B cell (primary cell): ENCODE results near the gene PHC3. TPM values are rescaled to one million over a fixed set of nuclear protein-coding genes. Genes with fewer than 3 reads are reported as not detected.

Experiments
- ATAC-seq: fragments of 200-7000 bp; cut with Tn5 transposase; one replicate; pipeline ENCODE4 v1.10.0; 2021; ENCODE audit warnings: low read depth, mild to moderate bottlenecking, moderate number of reproducible peaks, moderate library complexity
- CTCF ChIA-PET: fragments of 350-600 bp; sonication (Branson Sonifier 250); formaldehyde crosslinking; loops from one replicate; lab custom pipeline; 2021; ENCODE audit warnings: antibody characterized with exemption, inconsistent platforms; lab: Charles Lee
- POLR2A ChIA-PET: fragments of 350-600 bp; sonication (Branson Sonifier 250); formaldehyde crosslinking; loops from one replicate; lab custom pipeline; 2021; ENCODE audit warnings: antibody characterized with exemption; lab: Charles Lee
- DNase-seq: peaks from one replicate; pipeline ENCODE4 v3.0.0; 2013
- H2AFZ ChIP-seq: 2 replicates; pipeline ENCODE4 v1.6.1; 2012; ENCODE audit warnings: mild to moderate bottlenecking, low read depth, low read length; ENCODE audit not compliant: insufficient read depth, poor library complexity, severe bottlenecking
- H3K27ac ChIP-seq, 2 donors: 1 replicate in 1 of 2; 2 replicates in 1 of 2; pipeline ENCODE4 v1.5.1; 2012 to 2013; ENCODE audit warnings: low read length in 2 of 2, mild to moderate bottlenecking in 2 of 2, moderate library complexity in 1 of 2
- H3K27me3 ChIP-seq, 4 experiments: fragments of 200-600 bp in 1 of 4; sonication (generic) in 1 of 4; replicated peaks in 1 of 4; 1 replicate in 2 of 4; 2 replicates in 2 of 4; pipeline versions ENCODE4 v1.6.1 to v1.7.0; 2013 to 2016; ENCODE audit warnings: low read length in 3 of 4, mild to moderate bottlenecking in 2 of 4, mixed read lengths in 1 of 4, moderate library complexity in 1 of 4; ENCODE audit not compliant: insufficient read depth in 4 of 4, control insufficient read depth in 3 of 4; ENCODE audit errors: control extremely low read depth in 1 of 4
- H3K36me3 ChIP-seq, 2 experiments: replicated peaks in 1 of 2; 1 replicate in 1 of 2; 2 replicates in 1 of 2; pipeline versions ENCODE4 v1.6.1 to v1.7.1; 2013; ENCODE audit warnings: low read length in 1 of 2; ENCODE audit not compliant: insufficient read depth in 2 of 2, control insufficient read depth in 1 of 2; ENCODE audit errors: control extremely low read depth in 1 of 2, extremely low read depth in 1 of 2
- H3K4me1 ChIP-seq, 2 donors: fragments of 200-600 bp in 1 of 2; sonication (generic) in 1 of 2; 1 replicate in 1 of 2; 2 replicates in 1 of 2; pipeline versions ENCODE4 v1.5.1 to v1.6.1; 2013 to 2017; ENCODE audit warnings: low read length in 2 of 2; ENCODE audit not compliant: control insufficient read depth in 2 of 2, insufficient read depth in 2 of 2
- H3K4me2 ChIP-seq: replicated peaks from 2 replicates; pipeline ENCODE3; 2012; ENCODE audit warnings: mild to moderate bottlenecking, low read depth, low read length; ENCODE audit not compliant: poor library complexity, severe bottlenecking
- H3K4me3 ChIP-seq, 5 experiments: fragments of 200-600 bp in 1 of 5; sonication (generic) in 1 of 5; 1 replicate in 3 of 5; 2 replicates in 2 of 5; pipeline versions ENCODE4 v1.5.1 to v1.7.0; 2011 to 2016; ENCODE audit warnings: low read length in 4 of 5, mild to moderate bottlenecking in 4 of 5, low read depth in 2 of 5, control low read depth in 1 of 5, moderate library complexity in 1 of 5; ENCODE audit not compliant: insufficient read depth in 1 of 5; ENCODE audit errors: control extremely low read depth in 1 of 5, extremely low read depth in 1 of 5
- H3K79me2 ChIP-seq: fragments of 200-600 bp; sonication (generic); one replicate; pipeline ENCODE4 v1.6.0; 2016; ENCODE audit warnings: low read length; ENCODE audit not compliant: control insufficient read depth, insufficient read depth
- H3K9ac ChIP-seq: fragments of 200-600 bp; sonication (generic); 2 replicates; pipeline ENCODE4 v1.6.1; 2017; ENCODE audit warnings: mild to moderate bottlenecking, low read length, moderate library complexity
- H3K9me3 ChIP-seq, 3 donors: one replicate each; pipeline versions ENCODE4 v1.6.1 to v1.7.1; 2013; ENCODE audit warnings: low read length in 2 of 3; ENCODE audit not compliant: control insufficient read depth in 2 of 3, insufficient read depth in 1 of 3; ENCODE audit errors: control extremely low read depth in 1 of 3
- H4K20me1 ChIP-seq: 2 replicates; pipeline ENCODE4 v1.6.0; 2012; ENCODE audit warnings: mild to moderate bottlenecking, low read length; ENCODE audit not compliant: insufficient read depth, control insufficient read depth, poor library complexity, severe bottlenecking
- H3K27ac Mint-ChIP-seq: one replicate; pipeline ENCODE4 v1.8.0; 2021; ENCODE audit warnings: mixed read lengths
- H3K27me3 Mint-ChIP-seq: one replicate; pipeline ENCODE4 v1.8.0; 2021; ENCODE audit warnings: mixed read lengths
- H3K4me1 Mint-ChIP-seq: one replicate; pipeline ENCODE4 v1.8.0; 2021; ENCODE audit warnings: mixed read lengths
- H3K4me3 Mint-ChIP-seq: one replicate; pipeline ENCODE4 v1.8.0; 2021; ENCODE audit warnings: mixed read lengths
- H3K9me3 Mint-ChIP-seq: one replicate; pipeline ENCODE4 v1.8.0; 2022; ENCODE audit warnings: mixed read lengths; ENCODE audit not compliant: insufficient read depth
- EZH2 ChIP-seq: IDR thresholded peaks from 2 replicates; pipeline ENCODE4 v1.6.1; 2012; ENCODE audit warnings: borderline replicate concordance, low read depth, mild to moderate bottlenecking, moderate library complexity, low read length; ENCODE audit not compliant: insufficient read depth, poor library complexity, severe bottlenecking
- WGBS: methylation state at CpG from one replicate; pipeline ENCODE4 v1.1.5; 2013; ENCODE audit warnings: missing lambda C conversion rate; ENCODE audit not compliant: insufficient coverage; 5-methylcytosine and 5-hydroxymethylcytosine counted together
- intact Hi-C: fragments of 100-400 bp; cut with micrococcal nuclease; formaldehyde crosslinking; loops from one replicate; pipeline ENCODE4 v1.10.0; 2022
- polyA plus RNA-seq: library from polyadenylated mRNA; depleted of rRNA; stranded (reverse); fragments of >200 nt; gene quantifications from 2 replicates; pipeline ENCODE4 v1.2.3, GENCODE V29; 2012
- total RNA-seq, 2 donors: library from RNA; stranded (reverse); fragments of 120-200 nt in 1 of 2; gene quantifications; 1 replicate in 1 of 2; 2 replicates in 1 of 2; pipeline versions ENCODE4 v1.2.3 to v1.2.4, GENCODE V29; 2013 to 2022
- TF ChIP-seq, protein P1 (sequence below): fragments of 200-600 bp; IDR thresholded peaks from one replicate; pipeline ENCODE4 v1.8.0; 2022; ENCODE audit warnings: antibody characterized with exemption, mild to moderate bottlenecking

PHC3 gene
- total and polyA plus RNA-seq, 2 donors (not counting 1 experiment from before 2014, with no cell fraction given): 51.8 to 159 TPM

- TF ChIP-seq, protein P1, sequence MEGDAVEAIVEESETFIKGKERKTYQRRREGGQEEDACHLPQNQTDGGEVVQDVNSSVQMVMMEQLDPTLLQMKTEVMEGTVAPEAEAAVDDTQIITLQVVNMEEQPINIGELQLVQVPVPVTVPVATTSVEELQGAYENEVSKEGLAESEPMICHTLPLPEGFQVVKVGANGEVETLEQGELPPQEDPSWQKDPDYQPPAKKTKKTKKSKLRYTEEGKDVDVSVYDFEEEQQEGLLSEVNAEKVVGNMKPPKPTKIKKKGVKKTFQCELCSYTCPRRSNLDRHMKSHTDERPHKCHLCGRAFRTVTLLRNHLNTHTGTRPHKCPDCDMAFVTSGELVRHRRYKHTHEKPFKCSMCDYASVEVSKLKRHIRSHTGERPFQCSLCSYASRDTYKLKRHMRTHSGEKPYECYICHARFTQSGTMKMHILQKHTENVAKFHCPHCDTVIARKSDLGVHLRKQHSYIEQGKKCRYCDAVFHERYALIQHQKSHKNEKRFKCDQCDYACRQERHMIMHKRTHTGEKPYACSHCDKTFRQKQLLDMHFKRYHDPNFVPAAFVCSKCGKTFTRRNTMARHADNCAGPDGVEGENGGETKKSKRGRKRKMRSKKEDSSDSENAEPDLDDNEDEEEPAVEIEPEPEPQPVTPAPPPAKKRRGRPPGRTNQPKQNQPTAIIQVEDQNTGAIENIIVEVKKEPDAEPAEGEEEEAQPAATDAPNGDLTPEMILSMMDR: no peak
- no peak for TF ChIP-seq EZH2
- no peak overlapping the region for H3K9ac ChIP-seq
- no peaks in the 10 kb centered on the region for H3K9me3 Mint-ChIP-seq
- H3K4me3 Mint-ChIP-seq: no peak overlapping the region
- no peak overlapping the region for H3K27ac ChIP-seq
- H3K4me2 ChIP-seq: no peak overlapping the region
- H2AFZ ChIP-seq: no peak overlapping the region
- CTCF ChIA-PET: no interaction called here
- DNase-seq (no peak), ATAC-seq (no peak)
- no peak overlapping the region for H3K4me3 ChIP-seq
- intact Hi-C loops: no loop called here
- no peaks in the 10 kb centered on the region for H3K27me3 ChIP-seq
- H3K36me3 ChIP-seq: peaks cover 4 to 22% of the 10 kb centered on the region in 2 experiments
- H3K4me1 Mint-ChIP-seq: peaks cover 23% of the 10 kb centered on the region
- no peak overlapping the region for H3K27ac Mint-ChIP-seq
- WGBS: 96% methylated on average over 2 of the region's 4 CpGs
- H3K79me2 ChIP-seq: peaks cover 4% of the 10 kb centered on the region
- no peaks in the 10 kb centered on the region for H3K9me3 ChIP-seq
- no peaks in the 10 kb centered on the region for H3K27me3 Mint-ChIP-seq
- H4K20me1 ChIP-seq: no peaks in the 10 kb centered on the region
- POLR2A ChIA-PET: no interaction called here
- peaks cover 0 to 3% of the 10 kb centered on the region in 2 donors for H3K4me1 ChIP-seq
Observed at GRCh38 chr3:170080605-170081004, 100.9 kb downstream of the PHC3 start.

- H3K4me1 Mint-ChIP-seq: peaks cover 22% of the 10 kb centered on the region
- peaks cover 0 to 3% of the 10 kb centered on the region in 2 donors for H3K4me1 ChIP-seq
- H3K36me3 ChIP-seq: peaks cover 5 to 13% of the 10 kb centered on the region in 2 experiments
- POLR2A ChIA-PET: no interaction called here
- H3K4me3 ChIP-seq: no peak overlapping the region
- H3K27me3 Mint-ChIP-seq: no peaks in the 10 kb centered on the region
- H2AFZ ChIP-seq: no peak overlapping the region
- H3K4me2 ChIP-seq: no peak overlapping the region
- H3K27me3 ChIP-seq: no peaks in the 10 kb centered on the region
- no peaks in the 10 kb centered on the region for H3K9me3 ChIP-seq
- no peak overlapping the region for H3K27ac ChIP-seq
- no peak for DNase-seq
- H4K20me1 ChIP-seq: no peaks in the 10 kb centered on the region
- ATAC-seq: no peak
- no peak overlapping the region for H3K9ac ChIP-seq
- H3K4me3 Mint-ChIP-seq: no peak overlapping the region
- CTCF ChIA-PET: interaction anchor here (1.3 kb wide), 1 partner anchor 217 kb away, joined by 4 read pairs; no protein-coding TSS in a partner anchor
- TF ChIP-seq EZH2: no peak
- TF ChIP-seq, protein P1: no peak
- intact Hi-C loops: no loop called here
- no peaks in the 10 kb centered on the region for H3K9me3 Mint-ChIP-seq
- WGBS: no CpG with 5 or more reads among the region's 2 CpGs
- no peak overlapping the region for H3K27ac Mint-ChIP-seq
- H3K79me2 ChIP-seq: peaks cover 10% of the 10 kb centered on the region
Observed at GRCh38 chr3:170079536-170080165, 101.9 kb downstream of the PHC3 start.
